ENCODE results near the gene COL4A1. TPM values are rescaled to one million over a fixed set of nuclear protein-coding genes. Genes with fewer than 3 reads are reported as not detected.

COL4A1 gene
- total RNA-seq, 2 experiments from 2014 or later, result not detected

DNA sequence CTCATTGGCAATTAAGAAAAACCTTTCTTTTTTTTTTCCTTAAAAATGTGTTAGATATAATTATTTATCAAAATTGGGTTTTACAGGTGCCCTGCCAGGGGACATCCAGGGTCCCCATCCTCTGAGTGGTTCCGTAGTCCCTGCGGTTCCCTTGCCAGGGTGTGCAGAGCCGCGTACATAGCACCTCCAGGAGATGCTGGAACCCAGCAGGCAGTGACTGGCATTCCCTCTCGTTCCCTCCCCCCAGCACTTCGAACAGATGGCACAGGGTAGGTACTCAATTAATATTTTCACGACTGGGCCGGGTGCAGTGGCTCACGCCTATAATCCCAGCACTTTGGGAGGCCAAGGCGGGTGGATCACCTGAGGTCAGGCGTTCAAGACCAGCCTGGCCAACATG, 82.0 kb downstream of the COL4A1 start:
- DNase-seq (no peak), ATAC-seq (no peak)
- Mint-ChIP-seq H3K9me3 (ENCODE audit: low read depth) (no peaks in the 10 kb centered on the region), H3K27me3 (peaks cover 6% of the 10 kb centered on the region), H3K4me3 (no peak overlapping the region), H3K27ac (no peak overlapping the region), H3K4me1 (no peaks in the 10 kb centered on the region), H3K36me3 (no peaks in the 10 kb centered on the region)
- CTCF ChIA-PET, result interaction anchor here (4.3 kb wide), 1 partner anchor 186 kb away, joined by 34 read pairs; no protein-coding TSS in a partner anchor

DNA sequence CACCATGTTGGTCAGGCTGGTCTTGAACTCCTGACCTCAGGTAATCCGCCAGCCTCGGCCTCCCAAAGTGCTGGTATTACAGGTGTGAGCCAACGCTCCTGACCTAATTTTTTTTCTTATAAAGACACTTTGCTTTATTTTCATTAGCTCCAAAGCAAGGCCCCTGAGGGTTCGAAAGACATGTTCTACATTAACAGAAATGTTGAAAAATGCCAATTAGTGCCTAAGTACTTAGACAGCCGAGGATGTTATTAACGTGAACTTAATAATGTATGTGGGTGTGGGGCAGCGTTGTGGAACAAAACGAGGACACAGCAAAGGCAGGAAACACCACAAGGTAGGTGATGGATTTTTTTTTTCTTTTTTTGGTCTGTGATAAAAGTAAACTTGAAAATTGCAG, 82.4 kb downstream of the COL4A1 start:
- H3K4me3 Mint-ChIP-seq, result no peak overlapping the region
- no peaks in the 10 kb centered on the region for H3K9me3 Mint-ChIP-seq (ENCODE audit: low read depth)
- DNase-seq (no peak), ATAC-seq (no peak)
- CTCF ChIA-PET, result interaction anchor here (4.3 kb wide), 1 partner anchor 187 kb away, joined by 34 read pairs; no protein-coding TSS in a partner anchor
- no peak overlapping the region for H3K27ac Mint-ChIP-seq
- H3K36me3 Mint-ChIP-seq, result no peaks in the 10 kb centered on the region
- peaks cover 6% of the 10 kb centered on the region for H3K27me3 Mint-ChIP-seq
- H3K4me1 Mint-ChIP-seq, result no peaks in the 10 kb centered on the region

DNA sequence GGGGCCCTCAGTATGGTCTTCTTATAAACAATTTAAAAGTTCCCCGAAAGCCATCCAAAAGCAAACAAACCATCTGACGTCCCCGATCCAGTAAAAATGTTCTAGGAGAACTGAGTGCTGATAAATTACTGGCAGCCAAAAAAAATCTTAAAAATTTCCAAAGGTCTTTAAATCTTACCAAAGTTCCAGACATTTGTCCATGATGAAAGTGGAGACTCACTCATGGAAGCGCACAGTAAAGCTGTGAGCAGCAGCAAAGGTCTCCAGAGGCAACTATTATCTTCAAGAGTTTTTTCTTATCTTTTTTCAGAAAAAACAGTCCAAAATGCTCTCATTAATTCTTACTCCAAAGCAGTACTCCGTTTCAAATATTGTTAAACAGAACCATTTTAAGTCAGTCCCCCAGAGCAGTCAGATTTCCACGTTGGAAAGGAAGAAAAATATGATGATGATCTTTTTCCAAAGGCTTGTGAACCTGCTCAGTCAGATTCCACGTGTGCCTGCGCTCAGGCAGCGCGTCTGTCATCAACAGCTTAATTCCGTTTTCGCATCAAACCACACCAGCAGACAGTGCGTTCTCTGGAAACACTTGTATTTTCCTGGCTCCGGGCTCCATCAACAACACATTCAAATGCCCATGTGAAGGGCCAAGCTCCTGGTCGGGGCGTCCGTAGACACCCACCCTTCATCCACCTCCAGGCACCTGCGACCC, 85.4 kb downstream of the COL4A1 start:
- H3K9me3 Mint-ChIP-seq (ENCODE audit: low read depth), result no peaks in the 10 kb centered on the region
- H3K36me3 Mint-ChIP-seq, result no peaks in the 10 kb centered on the region
- ATAC-seq (no peak), DNase-seq (no peak)
- peaks cover 16% of the 10 kb centered on the region for H3K27me3 Mint-ChIP-seq
- no peak overlapping the region for H3K4me3 Mint-ChIP-seq
- CTCF ChIA-PET, result interaction anchor here (1.0 to 4.3 kb wide), 8 partner anchors 10 to 234 kb away, joined by 3 to 34 read pairs (median 4); no protein-coding TSS in a partner anchor
- H3K4me1 Mint-ChIP-seq, result no peaks in the 10 kb centered on the region
- no peak overlapping the region for H3K27ac Mint-ChIP-seq

DNA sequence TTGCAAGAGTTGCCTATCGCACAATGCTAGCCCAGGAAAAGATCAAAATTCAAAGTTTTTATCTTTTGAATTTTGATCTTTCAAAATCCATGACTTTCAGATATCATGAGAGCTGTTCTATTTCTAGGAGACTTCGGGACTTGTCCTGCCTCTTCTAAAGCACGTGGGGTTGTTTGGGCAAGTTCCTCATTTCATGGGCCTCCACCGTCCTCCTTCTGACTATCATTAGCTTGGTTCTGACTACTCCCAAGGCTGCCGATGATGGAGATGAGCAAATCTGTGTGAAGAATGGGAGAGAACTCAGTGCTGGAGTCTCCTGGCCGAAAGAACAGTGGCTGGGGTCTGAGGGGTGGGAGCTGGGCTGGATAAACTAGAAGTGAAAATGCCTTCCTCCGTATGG, 86.5 kb downstream of the COL4A1 start:
- no peak overlapping the region for H3K4me3 Mint-ChIP-seq
- no peaks in the 10 kb centered on the region for H3K9me3 Mint-ChIP-seq (ENCODE audit: low read depth)
- CTCF ChIA-PET, result interaction anchor here (4.3 kb wide), 1 partner anchor 191 kb away, joined by 34 read pairs; no protein-coding TSS in a partner anchor
- no peak overlapping the region for H3K27ac Mint-ChIP-seq
- H3K4me1 Mint-ChIP-seq, result no peaks in the 10 kb centered on the region
- ATAC-seq, result no peak
- no peaks in the 10 kb centered on the region for H3K36me3 Mint-ChIP-seq
- peak; percentile 9 for DNase-seq
- peaks cover 13% of the 10 kb centered on the region for H3K27me3 Mint-ChIP-seq

DNA sequence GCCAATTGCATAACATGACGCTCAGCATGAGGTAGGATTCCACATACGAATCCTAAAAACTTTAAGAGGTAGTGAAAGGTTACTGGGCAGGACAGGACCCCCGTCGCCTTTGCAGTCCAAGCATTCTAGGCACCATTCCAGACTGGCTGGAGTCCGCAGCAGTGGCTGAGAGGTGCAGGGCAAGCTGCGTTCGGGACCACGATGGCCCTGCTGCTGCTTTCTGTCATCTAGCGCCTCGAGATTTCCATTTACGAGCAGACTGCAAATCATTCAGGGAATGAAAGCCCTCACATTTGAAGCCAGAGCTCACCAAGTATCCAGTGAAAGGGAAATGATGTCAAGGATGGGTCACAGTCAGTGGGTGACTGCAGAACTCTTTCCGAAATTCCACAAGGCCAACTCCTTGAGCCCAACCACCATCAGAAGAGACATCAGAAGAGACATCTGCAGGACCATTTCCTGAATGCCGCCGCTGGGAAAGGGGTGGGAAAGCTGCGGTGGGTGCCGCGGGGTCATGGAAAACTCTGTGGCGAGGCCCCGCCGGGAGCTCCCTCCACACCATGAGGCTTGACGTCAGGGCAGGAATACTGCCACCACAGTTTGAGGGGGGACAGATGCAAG, 88.3 kb downstream of the COL4A1 start:
- CTCF ChIA-PET, result interaction anchor here (1.0 kb wide), 1 partner anchor 193 kb away, joined by 4 read pairs; no protein-coding TSS in a partner anchor
- no peaks in the 10 kb centered on the region for H3K9me3 Mint-ChIP-seq (ENCODE audit: low read depth)

DNA sequence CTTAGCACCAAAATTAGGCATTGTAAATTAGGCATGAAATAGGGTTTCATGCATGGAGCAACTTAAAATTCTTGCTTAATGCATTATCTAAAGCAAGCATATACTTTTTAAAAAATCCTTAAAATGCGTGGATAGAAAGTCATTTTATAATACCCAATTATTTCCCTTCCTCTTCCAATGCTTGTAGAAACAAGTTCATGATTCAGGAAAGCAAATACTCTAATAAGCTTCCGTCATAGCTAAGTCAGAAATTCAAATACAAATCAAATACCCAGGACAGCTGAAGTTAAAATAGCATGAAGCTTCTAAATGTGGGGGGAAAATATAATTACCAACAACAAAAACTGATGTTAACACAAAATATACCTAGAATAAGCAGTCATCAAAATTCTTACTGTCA, 89.1 kb downstream of the COL4A1 start:
- peaks cover 13% of the 10 kb centered on the region for H3K27me3 Mint-ChIP-seq
- H3K4me1 Mint-ChIP-seq, result no peaks in the 10 kb centered on the region
- no peaks in the 10 kb centered on the region for H3K36me3 Mint-ChIP-seq
- no peak overlapping the region for H3K4me3 Mint-ChIP-seq
- CTCF ChIA-PET, result no interaction called here
- ATAC-seq (no peak), DNase-seq (no peak)
- H3K27ac Mint-ChIP-seq, result no peak overlapping the region
- H3K9me3 Mint-ChIP-seq (ENCODE audit: low read depth), result no peaks in the 10 kb centered on the region

More for the DNA sequence above, 88.3 kb downstream of the COL4A1 start:
- H3K36me3 Mint-ChIP-seq, result no peaks in the 10 kb centered on the region
- H3K4me1 Mint-ChIP-seq, result no peaks in the 10 kb centered on the region
- H3K4me3 Mint-ChIP-seq, result no peak overlapping the region
- ATAC-seq (no peak), DNase-seq (peak; percentile 21)
- H3K27me3 Mint-ChIP-seq, result peaks cover 13% of the 10 kb centered on the region
- H3K27ac Mint-ChIP-seq, result no peak overlapping the region

DNA sequence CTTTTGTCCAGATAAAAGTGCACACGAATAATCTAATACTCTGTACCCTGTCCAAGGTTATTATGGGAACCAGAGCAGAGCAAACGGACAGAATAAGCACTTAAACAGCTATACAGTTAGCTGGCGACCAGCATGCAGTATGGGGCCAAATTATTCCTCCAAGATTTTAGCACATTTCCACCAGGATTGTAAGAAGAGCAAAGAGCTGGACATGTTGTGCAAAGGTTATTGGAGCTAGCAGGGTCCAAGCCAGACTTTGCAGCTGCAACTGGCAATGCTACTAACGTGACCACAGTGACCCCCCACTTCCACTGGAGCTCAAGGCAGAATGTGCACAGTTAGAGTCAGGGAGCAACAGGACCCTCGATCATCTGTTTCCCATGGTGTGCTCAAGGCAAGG, 89.9 kb downstream of the COL4A1 start:
- CTCF ChIA-PET, result no interaction called here
- no peaks in the 10 kb centered on the region for H3K36me3 Mint-ChIP-seq

DNA sequence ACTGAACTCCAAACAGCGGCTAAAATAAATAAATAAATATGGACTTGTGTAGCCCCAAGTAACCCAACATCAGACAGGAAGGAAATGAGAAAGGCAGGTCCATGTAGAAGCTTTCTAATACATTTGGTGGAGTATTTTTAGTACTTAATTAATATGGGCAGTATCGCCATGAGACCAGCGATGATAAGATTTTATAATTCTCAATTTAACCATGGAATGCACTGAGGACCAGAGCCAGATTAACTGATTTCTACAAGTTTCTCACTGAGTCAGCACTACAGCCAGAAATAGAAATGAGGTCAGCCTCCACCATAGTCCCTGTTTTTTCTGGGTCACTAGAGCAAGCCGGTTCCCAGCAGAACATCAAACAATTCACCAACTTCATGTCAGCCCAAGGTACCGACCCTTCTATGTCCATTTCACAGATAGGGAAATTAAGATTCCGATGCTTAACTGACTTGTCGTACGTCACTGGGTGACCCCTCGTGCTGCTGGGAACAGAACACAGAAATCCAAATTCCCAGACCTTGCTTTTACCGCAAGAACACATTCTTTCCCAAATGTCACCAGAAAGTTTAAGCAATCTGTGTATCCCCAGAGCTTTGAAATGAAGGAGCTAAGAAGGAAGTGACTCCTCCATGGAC, 90.4 kb downstream of the COL4A1 start:
- H3K9me3 Mint-ChIP-seq (ENCODE audit: low read depth), result no peaks in the 10 kb centered on the region
- H3K4me3 Mint-ChIP-seq, result no peak overlapping the region
- ATAC-seq (no peak), DNase-seq (no peak)
- no peak overlapping the region for H3K27ac Mint-ChIP-seq
- no peaks in the 10 kb centered on the region for H3K4me1 Mint-ChIP-seq
- peaks cover 13% of the 10 kb centered on the region for H3K27me3 Mint-ChIP-seq
- CTCF ChIA-PET, result no interaction called here
- H3K36me3 Mint-ChIP-seq, result no peaks in the 10 kb centered on the region

More for the DNA sequence above, 89.9 kb downstream of the COL4A1 start:
- H3K9me3 Mint-ChIP-seq (ENCODE audit: low read depth), result no peaks in the 10 kb centered on the region
- no peaks in the 10 kb centered on the region for H3K4me1 Mint-ChIP-seq
- DNase-seq (no peak), ATAC-seq (no peak)
- peaks cover 13% of the 10 kb centered on the region for H3K27me3 Mint-ChIP-seq
- H3K4me3 Mint-ChIP-seq, result no peak overlapping the region
- no peak overlapping the region for H3K27ac Mint-ChIP-seq

DNA sequence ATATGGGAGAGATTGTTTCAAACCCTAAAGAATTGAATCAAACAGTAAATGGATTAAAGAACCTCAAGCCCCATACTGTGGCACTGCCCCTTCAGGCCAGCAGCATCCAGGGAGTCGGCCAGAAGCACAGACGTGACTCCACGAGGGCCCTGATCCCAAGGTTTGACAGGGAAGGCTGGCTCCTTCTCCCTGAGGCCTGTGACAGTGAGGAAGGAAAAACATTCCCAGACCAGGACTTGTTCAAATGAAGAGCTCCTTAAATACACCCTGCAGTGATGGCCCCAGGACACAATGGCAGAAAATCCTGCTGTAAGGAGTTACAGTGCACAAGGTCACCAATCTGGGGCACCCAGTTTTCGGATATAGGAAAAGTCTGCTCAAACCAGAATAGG, 91.0 kb downstream of the COL4A1 start:
- CTCF ChIA-PET, result no interaction called here
- no peak for DNase-seq
- no peaks in the 10 kb centered on the region for H3K9me3 Mint-ChIP-seq (ENCODE audit: low read depth)
- H3K27me3 Mint-ChIP-seq, result peaks cover 11% of the 10 kb centered on the region
- no peak for ATAC-seq
- no peak overlapping the region for H3K4me3 Mint-ChIP-seq
- no peaks in the 10 kb centered on the region for H3K36me3 Mint-ChIP-seq
- no peaks in the 10 kb centered on the region for H3K4me1 Mint-ChIP-seq
- no peak overlapping the region for H3K27ac Mint-ChIP-seq

DNA sequence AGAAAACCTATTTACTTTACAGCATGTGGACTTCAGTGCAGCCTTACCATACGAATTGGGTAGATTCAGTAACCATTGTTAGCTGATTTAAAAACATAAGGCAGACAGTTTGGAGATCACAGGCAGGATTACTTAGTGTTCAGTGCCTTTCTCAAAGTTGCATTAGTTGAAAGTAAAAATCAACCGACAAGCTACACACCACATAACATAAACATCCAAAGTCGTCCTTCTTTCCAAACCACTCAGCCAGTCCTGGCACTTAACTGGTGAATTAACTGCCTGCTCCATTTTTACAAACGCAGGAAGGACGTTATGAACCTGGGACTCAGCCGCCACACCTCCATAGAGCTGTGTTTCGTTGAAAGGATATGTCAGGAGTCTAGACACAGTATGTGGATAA, 91.4 kb downstream of the COL4A1 start:
- Mint-ChIP-seq H3K9me3 (ENCODE audit: low read depth) (no peaks in the 10 kb centered on the region), H3K27ac (no peak overlapping the region), H3K4me1 (no peaks in the 10 kb centered on the region), H3K27me3 (peaks cover 11% of the 10 kb centered on the region), H3K36me3 (no peaks in the 10 kb centered on the region), H3K4me3 (no peak overlapping the region)
- ATAC-seq (no peak), DNase-seq (no peak)
- CTCF ChIA-PET, result no interaction called here

DNA sequence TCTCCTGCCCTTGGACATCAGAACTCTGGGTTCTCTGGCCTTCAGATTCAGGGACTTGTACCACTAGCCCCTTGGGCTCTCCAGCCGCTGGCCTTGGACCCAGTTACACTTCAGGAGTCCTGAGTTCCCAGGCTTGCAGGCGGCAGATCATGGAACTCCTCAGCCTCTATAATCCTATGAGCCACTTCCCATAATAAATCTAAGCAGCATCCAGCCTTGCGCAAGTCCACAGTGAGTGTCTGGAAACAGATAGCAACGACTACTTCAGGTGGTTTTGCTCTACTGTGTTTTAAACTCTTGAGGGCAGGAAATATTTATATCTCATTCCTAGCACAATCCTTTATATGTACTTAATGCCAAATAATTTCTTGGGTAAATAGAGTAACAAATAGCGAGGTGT, 92.3 kb downstream of the COL4A1 start:
- Mint-ChIP-seq H3K9me3 (ENCODE audit: low read depth) (no peaks in the 10 kb centered on the region), H3K27me3 (peaks cover 10% of the 10 kb centered on the region), H3K36me3 (no peaks in the 10 kb centered on the region), H3K4me3 (no peak overlapping the region), H3K27ac (no peak overlapping the region), H3K4me1 (no peaks in the 10 kb centered on the region)
- ATAC-seq, result no peak
- CTCF ChIA-PET, result no interaction called here
- no peak for DNase-seq

DNA sequence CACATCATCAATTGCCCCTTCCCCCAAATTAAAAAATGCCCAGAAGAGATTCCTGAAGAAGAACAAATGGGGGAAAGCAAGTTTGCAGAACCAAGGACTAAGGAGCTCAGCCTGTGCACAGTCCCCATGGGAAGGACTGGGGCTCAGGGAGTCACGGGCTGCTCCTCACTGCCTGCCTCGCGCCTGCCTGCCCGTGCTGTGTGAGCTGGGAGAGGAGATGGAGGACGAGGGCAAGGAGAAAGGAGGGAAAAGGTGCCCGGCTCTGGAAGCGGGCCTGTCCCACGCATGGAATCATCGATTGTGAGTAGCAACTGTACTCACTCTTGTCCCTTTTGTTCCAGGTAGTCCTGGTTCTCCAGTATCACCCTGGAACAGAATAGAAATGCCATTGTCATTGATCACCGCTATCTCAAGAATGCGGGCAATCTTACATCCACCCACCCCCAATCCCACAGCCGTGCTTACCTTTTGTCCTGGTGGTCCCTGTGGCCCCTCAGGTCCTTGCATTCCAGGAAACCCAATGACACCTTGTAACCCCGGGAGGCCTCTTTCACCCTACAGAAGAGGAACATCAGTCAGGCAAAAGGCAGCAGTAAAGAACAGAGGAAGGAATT, 93.4 kb downstream of the COL4A1 start:
- no peaks in the 10 kb centered on the region for H3K36me3 Mint-ChIP-seq
- H3K27me3 Mint-ChIP-seq, result peaks cover 6% of the 10 kb centered on the region
- ATAC-seq (no peak), DNase-seq (no peak)
- CTCF ChIA-PET, result no interaction called here
- H3K4me1 Mint-ChIP-seq, result no peaks in the 10 kb centered on the region
- no peak overlapping the region for H3K27ac Mint-ChIP-seq
- no peaks in the 10 kb centered on the region for H3K9me3 Mint-ChIP-seq (ENCODE audit: low read depth)
- no peak overlapping the region for H3K4me3 Mint-ChIP-seq

DNA sequence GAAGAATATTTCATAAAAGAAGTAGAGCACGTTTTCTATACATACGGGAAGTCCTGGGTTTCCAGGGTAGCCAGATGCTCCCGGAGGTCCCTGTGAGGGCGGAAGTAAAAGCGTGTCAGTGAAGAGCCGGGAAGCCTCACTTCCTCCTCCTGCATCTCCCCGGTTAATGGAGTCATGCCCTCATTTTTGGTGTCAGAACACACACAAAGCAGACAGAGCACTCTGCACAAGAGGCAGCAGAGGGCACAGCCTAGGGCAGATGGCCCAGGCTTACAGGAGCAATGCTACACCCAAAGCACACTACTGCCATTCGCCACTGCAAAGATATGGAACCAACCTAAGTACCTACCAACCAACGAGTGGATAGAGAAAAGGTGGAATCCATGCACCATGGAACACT, 94.4 kb downstream of the COL4A1 start:
- CTCF ChIA-PET, result no interaction called here
- Mint-ChIP-seq H3K36me3 (no peaks in the 10 kb centered on the region), H3K27me3 (no peaks in the 10 kb centered on the region), H3K27ac (no peak overlapping the region), H3K9me3 (ENCODE audit: low read depth) (no peaks in the 10 kb centered on the region), H3K4me3 (no peak overlapping the region), H3K4me1 (no peaks in the 10 kb centered on the region)
- ATAC-seq (no peak), DNase-seq (no peak)
